ENCODE data around the gene GOLGA6B. TPM values are rescaled to one million over a fixed set of nuclear protein-coding genes. Genes with fewer than 3 reads are reported as not detected.
A peak's percentile ranks its signal among the peaks of the same experiment; 100 is the strongest.
"Not testable (repeated sequence)": the region's sequence is repeated elsewhere in the genome, so short reads cannot be mapped to it uniquely, and the experiment has no call there.

GOLGA6B gene
- total and polyA plus RNA-seq, 2 of the 4 experiments (the other 2 are of a cell fraction): not detected

GRCh38 chr15:72706266-72706665 lies 51.8 kb downstream of the GOLGA6B start:
- no peak overlapping the region for H4K5ac ChIP-seq (ENCODE audit: low read depth, low read length)
- no peak overlapping the region for H3K4me3 ChIP-seq (ENCODE audit: insufficient read depth, low read depth, low read length)
- POLR2A ChIA-PET (ENCODE audit: unreplicated experiment): no interaction called here
- no peaks in the 10 kb centered on the region; a peak in 1 of 4 replicates for H3K79me1 ChIP-seq (ENCODE audit: low read depth in 1 of 2, low read length in 2 of 2)
- no peaks in the 10 kb centered on the region for H3K36me3 ChIP-seq (ENCODE audit: control insufficient read depth, insufficient read depth, low read length)
- peaks cover 6% of the 10 kb centered on the region for H3K4me1 ChIP-seq (ENCODE audit: control insufficient read depth, insufficient read depth, low read length)
- in situ Hi-C loops (cut with MboI; ENCODE audit: low sequenced_read_pairs) (no loop called here), intact Hi-C loops (cut with micrococcal nuclease) (no loop called here), dilution Hi-C loops (cut with HindIII; ENCODE audit: low sequenced_read_pairs, unreplicated experiment) (no loop called here)
- TF ChIP-seq SMC3 (IDR thresholded peaks at IDR 0.05; ENCODE audit: low read depth, low read length): no peak
- TF ChIP-seq MAFK (IDR thresholded peaks at IDR 0.05; ENCODE audit: low read depth, low read length): no peak
- no peak for TF ChIP-seq RAD21 (IDR thresholded peaks at IDR 0.05; ENCODE audit: low read length)
- TF ChIP-seq ELK1 (IDR thresholded peaks at IDR 0.05; ENCODE audit: borderline replicate concordance, low read depth, low read length): no peak
- CTCF ChIA-PET: no interaction called here
- no TSS peak for BruUV-seq (replicated peaks)
- no peak overlapping the region for H3K4ac ChIP-seq (ENCODE audit: low read depth, low read length)
- no peaks in the 10 kb centered on the region for H3K9me3 ChIP-seq (ENCODE audit: control insufficient read depth, insufficient read depth, low read length)
- no peak overlapping the region for H2AK5ac ChIP-seq (ENCODE audit: low read depth, low read length)
- H2AK9ac ChIP-seq (replicated peaks; ENCODE audit: low read depth, low read length, poor library complexity): no peak overlapping the region
- no peak overlapping the region for H3K4me2 ChIP-seq (ENCODE audit: low read depth, low read length)
- WGBS, 2 experiments (ENCODE audit: extremely low coverage in 2 of 2, insufficient read length in 1 of 2): no CpG with 5 or more reads among the region's 11 CpGs
- peak; percentile 59 for DNase-seq
- no peak overlapping the region for H4K91ac ChIP-seq (ENCODE audit: insufficient read depth, low read depth, low read length)
- H2BK20ac ChIP-seq (ENCODE audit: low read depth, low read length): no peak overlapping the region
- H3K23ac ChIP-seq (ENCODE audit: low read depth, low read length): no peak overlapping the region
- no peaks in the 10 kb centered on the region for H4K20me1 ChIP-seq (ENCODE audit: insufficient read depth, low read length)
- no peak overlapping the region for H3K14ac ChIP-seq (replicated peaks; ENCODE audit: low read depth, low read length)
- H4K8ac ChIP-seq (ENCODE audit: low read depth in 2 of 2, low read length in 2 of 2): no peak overlapping the region
- no peak overlapping the region for H2BK5ac ChIP-seq (ENCODE audit: low read depth, low read length, poor library complexity, severe bottlenecking)
- no peak overlapping the region for H2BK15ac ChIP-seq (ENCODE audit: low read depth, low read length)
- H3K27me3 ChIP-seq (ENCODE audit: control insufficient read depth, insufficient read depth, low read length): no peaks in the 10 kb centered on the region
- no peaks in the 10 kb centered on the region for H3K9me1 ChIP-seq (ENCODE audit: insufficient read depth, low read length)
- H3K9ac ChIP-seq (ENCODE audit: low read depth, low read length): no peak overlapping the region
- H2BK120ac ChIP-seq (ENCODE audit: low read depth, low read length): no peak overlapping the region
- H3K27ac ChIP-seq (ENCODE audit: insufficient read depth, low read length): no peak overlapping the region
- ATAC-seq (ENCODE audit: low read depth): no peak
- H3K56ac ChIP-seq (ENCODE audit: extremely low read depth, insufficient read depth, low read length): no peak overlapping the region
- H3K18ac ChIP-seq (ENCODE audit: low read depth, low read length): no peak overlapping the region
- no peak overlapping the region for H2AFZ ChIP-seq (replicated peaks; ENCODE audit: low read length, poor library complexity)

GRCh38 chr15:72708551-72709303 lies 54.2 kb downstream of the GOLGA6B start:
- BruUV-seq (replicated peaks); H3K14ac ChIP-seq (replicated peaks; ENCODE audit: low read depth, low read length); CTCF ChIA-PET; H2AFZ ChIP-seq (replicated peaks; ENCODE audit: low read length, poor library complexity); H3K4me1 ChIP-seq (ENCODE audit: control insufficient read depth, insufficient read depth, low read length); H3K4ac ChIP-seq (ENCODE audit: low read depth, low read length); H3K9me3 ChIP-seq (ENCODE audit: control insufficient read depth, insufficient read depth, low read length); H3K56ac ChIP-seq (ENCODE audit: extremely low read depth, insufficient read depth, low read length); POLR2A ChIA-PET (ENCODE audit: unreplicated experiment); H3K9me1 ChIP-seq (ENCODE audit: insufficient read depth, low read length); H3K4me3 ChIP-seq (ENCODE audit: insufficient read depth, low read depth, low read length); H4K8ac ChIP-seq (ENCODE audit: low read depth in 2 of 2, low read length in 2 of 2); H3K18ac ChIP-seq (ENCODE audit: low read depth, low read length); in situ Hi-C loops (cut with MboI; ENCODE audit: low sequenced_read_pairs); intact Hi-C loops (cut with micrococcal nuclease); H3K4me2 ChIP-seq (ENCODE audit: low read depth, low read length); H3K27ac ChIP-seq (ENCODE audit: insufficient read depth, low read length); H2AK9ac ChIP-seq (replicated peaks; ENCODE audit: low read depth, low read length, poor library complexity); ATAC-seq (ENCODE audit: low read depth); H2BK120ac ChIP-seq (ENCODE audit: low read depth, low read length); H4K91ac ChIP-seq (ENCODE audit: insufficient read depth, low read depth, low read length); H4K5ac ChIP-seq (ENCODE audit: low read depth, low read length); H3K79me1 ChIP-seq (ENCODE audit: low read depth in 1 of 2, low read length in 2 of 2); H2BK15ac ChIP-seq (ENCODE audit: low read depth, low read length); DNase-seq; dilution Hi-C loops (cut with HindIII; ENCODE audit: low sequenced_read_pairs, unreplicated experiment); H3K23ac ChIP-seq (ENCODE audit: low read depth, low read length); H2BK20ac ChIP-seq (ENCODE audit: low read depth, low read length); H3K27me3 ChIP-seq (ENCODE audit: control insufficient read depth, insufficient read depth, low read length); H2BK5ac ChIP-seq (ENCODE audit: low read depth, low read length, poor library complexity, severe bottlenecking); H4K20me1 ChIP-seq (ENCODE audit: insufficient read depth, low read length); H3K9ac ChIP-seq (ENCODE audit: low read depth, low read length); H3K36me3 ChIP-seq (ENCODE audit: control insufficient read depth, insufficient read depth, low read length); H2AK5ac ChIP-seq (ENCODE audit: low read depth, low read length): not testable (repeated sequence)
- 100% methylated on average over 1 of the region's 8 CpGs; no CpG with 5 or more reads in 1 of the 2 experiments for WGBS, 2 experiments (ENCODE audit: extremely low coverage in 2 of 2, insufficient read length in 1 of 2)

Measured in IMR-90 (cell line).